Activated CD4-positive, alpha-beta T cell treated with anti-CD3 and anti-CD28 coated beads for 48 hours (primary cell): ENCODE data around the gene CLN5.
A peak's percentile ranks its signal among the peaks of the same experiment; 100 is the strongest.
"Not testable (repeated sequence)": the region's sequence is repeated elsewhere in the genome, so short reads cannot be mapped to it uniquely, and the experiment has no call there.

Experiments used
- DNase-seq: peaks from one replicate; pipeline ENCODE4 v3.0.0-alpha.2; 2020

CLN5 gene

DNA sequence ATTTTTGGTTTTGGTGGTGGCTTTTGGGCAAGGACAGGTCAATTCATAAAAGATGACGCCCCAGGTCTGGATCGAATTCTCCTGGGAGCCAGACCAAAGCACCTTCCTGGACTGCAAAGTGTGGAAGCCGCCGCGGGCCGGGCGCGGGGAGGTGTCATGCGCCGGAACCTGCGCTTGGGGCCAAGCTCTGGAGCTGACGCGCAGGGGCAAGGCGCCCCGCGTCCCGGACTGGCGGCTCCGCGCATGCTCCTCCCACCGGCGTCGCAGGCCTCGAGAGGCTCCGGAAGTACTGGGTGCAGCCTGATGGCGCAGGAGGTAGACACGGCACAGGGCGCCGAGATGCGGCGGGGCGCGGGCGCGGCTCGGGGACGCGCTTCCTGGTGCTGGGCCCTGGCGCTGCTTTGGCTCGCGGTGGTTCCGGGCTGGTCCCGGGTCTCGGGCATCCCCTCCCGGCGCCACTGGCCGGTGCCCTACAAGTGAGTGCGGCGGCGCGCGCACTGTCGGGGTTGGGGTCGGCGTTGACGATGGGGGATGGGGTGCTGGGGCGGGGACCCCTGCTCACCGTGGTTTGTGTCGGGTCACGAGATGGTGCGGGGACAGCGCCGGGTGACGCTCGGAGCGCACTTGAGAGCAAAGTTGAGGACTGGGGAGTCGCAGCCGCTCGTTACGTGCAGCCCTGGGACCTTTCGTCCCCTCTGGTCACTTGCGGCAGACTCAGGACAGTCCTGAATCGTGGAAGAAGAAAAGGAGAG, at the start of gene CLN5:
CLN5 (plus strand) TSS at position 286 of the 752 bp plus-strand sequence; CDS start at position 304, 18 bp downstream.
- peak; percentile 96 for DNase-seq

DNA sequence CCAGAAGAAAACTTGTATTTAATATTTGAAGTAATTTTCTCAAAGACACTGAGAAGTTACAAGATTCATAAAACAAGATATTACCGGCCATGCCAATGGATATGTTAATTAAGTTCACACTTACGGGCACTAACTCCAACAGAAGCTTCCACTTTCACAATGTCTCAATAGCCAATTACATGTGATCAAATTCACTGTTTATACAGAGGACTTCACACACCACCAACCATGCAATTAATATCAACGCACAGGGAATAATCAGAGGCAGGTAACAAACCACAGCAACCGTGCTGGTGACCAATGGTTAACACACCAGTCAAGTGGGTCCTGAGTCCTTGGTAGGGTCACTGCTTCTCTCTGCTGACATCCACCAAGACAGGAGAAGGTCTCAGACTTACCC, 49.5 kb upstream of the CLN5 start:
- DNase-seq, result no peak

GRCh38 chr13:76943646-76944045, 48.2 kb upstream of the CLN5 start:
- DNase-seq, result no peak

GRCh38 chr13:76944456-76944855, 47.4 kb upstream of the CLN5 start:
- no peak for DNase-seq

DNA sequence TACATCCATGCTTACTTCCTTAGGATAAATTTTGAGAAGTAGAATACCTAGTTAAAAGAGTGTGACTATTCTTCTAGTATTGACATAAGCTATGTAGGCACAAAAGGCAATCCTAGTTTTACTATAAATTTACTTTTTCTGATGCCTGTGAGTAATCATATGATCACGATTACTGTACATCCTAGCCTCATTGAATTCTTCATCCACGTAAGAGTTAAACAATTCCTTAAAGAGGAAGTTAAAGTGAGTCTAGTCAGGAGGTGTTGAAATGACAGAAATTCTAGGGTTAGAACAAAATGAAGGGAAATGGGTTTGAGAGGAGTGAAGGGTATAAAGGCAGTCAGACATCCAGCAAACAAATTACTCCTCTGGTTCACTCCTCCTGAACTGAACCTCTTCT, 43.7 kb upstream of the CLN5 start, which contains the start of gene ACOD1:
ACOD1 (plus strand) TSS at position 363 of the 400 bp plus-strand sequence. CDS start 48 bp downstream, outside the sequence.
- DNase-seq, result no peak

GRCh38 chr13:76950101-76950500, 41.8 kb upstream of the CLN5 start:
- no peak for DNase-seq

GRCh38 chr13:76953968-76954367, 37.9 kb upstream of the CLN5 start:
- DNase-seq, result no peak

- no peak for DNase-seq
Observed at GRCh38 chr13:76954538-76954937, 37.3 kb upstream of the CLN5 start.

DNA sequence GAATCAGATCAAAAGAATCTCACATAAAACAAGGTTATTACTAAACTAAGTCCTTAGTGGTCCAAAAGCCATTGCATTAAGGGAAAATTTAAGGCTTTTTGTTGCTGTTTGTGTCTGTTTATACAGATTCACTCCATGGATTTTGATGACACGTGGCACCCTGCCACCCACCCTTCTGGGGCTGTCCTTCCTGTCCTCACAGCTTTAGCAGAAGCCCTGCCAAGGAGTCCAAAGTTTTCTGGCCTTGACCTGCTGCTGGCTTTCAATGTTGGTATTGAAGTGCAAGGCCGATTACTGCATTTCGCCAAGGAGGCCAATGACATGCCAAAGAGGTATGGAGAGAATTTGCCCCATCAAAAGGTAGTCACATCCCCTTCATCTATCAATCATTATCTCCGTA, 36.7 kb upstream of the CLN5 start:
- DNase-seq, result no peak

GRCh38 chr13:76955661-76956060, 36.2 kb upstream of the CLN5 start:
- DNase-seq, result no peak

GRCh38 chr13:76958841-76959432, 32.9 kb upstream of the CLN5 start:
- no peak for DNase-seq

GRCh38 chr13:76959734-76960133, 32.1 kb upstream of the CLN5 start:
- not testable (repeated sequence) for DNase-seq

DNA sequence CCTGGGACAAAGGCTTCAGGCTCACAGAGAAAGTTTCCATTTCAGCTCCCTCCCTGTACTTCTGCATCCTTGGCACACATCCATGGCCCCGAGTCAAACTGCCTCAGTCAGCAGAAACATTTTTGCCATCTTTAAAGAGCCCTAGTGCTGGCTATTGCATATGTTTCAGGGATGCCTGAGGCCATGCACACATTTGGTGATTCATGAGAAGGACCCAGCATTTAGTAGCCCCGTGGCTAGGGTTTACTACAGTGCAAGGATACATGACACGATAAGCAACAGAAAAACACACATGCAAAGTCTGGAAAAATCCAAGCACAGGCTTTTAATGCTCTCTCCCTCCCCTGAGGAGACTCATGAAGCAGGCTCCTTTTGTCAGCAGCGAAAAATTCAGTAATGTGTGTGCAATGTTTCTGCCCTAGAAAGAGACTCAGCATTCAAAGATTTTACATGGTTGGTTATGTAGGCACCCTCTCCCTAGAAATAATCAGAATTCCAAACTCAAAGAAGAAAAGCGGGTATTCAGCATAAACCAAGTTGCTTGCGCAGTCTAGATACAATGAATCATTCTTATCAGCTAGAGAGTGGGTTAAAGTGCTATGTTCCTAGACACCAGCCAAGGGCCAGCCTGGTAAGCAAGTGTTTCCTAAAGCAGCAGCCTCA, 26.0 kb upstream of the CLN5 start:
- DNase-seq, result no peak

GRCh38 chr13:76967031-76967430, 24.9 kb upstream of the CLN5 start:
- no peak for DNase-seq

GRCh38 chr13:76968041-76968440, 23.8 kb upstream of the CLN5 start:
- DNase-seq, result no peak

- no peak for DNase-seq
Observed at GRCh38 chr13:76969488-76970365, 22.2 kb upstream of the CLN5 start.

DNA sequence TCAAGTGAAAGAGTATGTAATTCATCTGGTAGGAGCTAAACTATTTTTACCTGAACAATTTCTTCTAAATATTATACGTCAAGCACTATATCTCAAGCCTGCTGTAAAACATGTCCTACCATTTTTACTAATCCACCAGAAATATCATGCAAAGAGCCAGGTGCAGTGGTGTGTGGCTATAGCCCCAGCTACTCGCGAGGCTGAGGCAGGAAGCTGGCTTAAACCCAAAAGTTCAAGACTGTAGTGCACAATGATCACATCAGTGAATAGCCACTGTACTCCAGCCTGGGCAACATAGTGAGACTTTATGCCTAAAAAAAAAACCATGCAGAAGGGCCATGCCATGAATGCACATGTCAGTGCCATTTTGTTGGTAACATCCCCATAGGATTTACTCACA, 20.7 kb upstream of the CLN5 start:
- DNase-seq, result no peak

DNA sequence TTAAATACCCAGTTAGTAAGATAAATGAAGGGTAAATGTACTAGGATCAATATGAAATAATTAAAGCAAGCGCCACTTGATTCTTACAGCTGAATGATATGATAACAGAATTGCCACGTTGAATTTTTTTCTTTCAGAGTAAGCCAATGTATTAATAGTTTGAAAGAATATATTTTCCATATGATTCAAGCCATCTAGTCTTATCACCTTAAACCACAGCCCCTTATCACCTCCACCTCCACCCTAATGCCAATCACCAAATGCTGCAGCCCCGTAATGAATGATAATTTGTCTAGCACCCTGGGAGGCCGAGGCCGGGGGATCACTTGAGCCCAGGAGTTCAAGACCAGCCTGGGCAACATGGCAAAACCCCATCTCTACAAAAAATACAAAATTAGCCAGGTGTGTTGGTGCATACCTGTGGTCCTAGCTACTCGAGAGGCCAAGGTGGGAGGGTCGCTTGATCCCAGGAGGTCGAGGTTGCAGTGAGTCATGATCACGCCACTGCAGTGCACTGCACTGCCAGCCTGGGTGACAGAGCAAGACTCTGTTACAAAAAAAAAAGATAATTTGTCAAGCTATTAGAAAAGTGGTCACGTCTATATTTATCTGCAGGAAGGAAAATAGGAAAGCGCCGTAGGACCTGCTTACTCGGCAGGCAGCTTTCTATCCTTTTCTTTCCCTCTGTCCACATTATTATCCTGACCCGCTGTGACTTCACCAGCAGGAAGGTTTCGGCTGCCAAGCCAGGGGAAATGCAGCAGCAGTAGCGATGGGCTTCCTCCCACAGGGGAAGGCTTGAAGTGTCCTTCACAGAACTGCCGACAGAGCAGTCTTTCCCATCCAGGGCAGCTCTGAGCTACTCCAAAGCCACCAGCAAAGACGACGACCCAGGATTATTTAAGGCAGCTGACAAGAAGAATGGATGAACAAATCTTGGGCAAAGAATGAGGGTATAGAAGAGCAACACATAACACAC, 19.7 kb upstream of the CLN5 start:
- no peak for DNase-seq

DNA sequence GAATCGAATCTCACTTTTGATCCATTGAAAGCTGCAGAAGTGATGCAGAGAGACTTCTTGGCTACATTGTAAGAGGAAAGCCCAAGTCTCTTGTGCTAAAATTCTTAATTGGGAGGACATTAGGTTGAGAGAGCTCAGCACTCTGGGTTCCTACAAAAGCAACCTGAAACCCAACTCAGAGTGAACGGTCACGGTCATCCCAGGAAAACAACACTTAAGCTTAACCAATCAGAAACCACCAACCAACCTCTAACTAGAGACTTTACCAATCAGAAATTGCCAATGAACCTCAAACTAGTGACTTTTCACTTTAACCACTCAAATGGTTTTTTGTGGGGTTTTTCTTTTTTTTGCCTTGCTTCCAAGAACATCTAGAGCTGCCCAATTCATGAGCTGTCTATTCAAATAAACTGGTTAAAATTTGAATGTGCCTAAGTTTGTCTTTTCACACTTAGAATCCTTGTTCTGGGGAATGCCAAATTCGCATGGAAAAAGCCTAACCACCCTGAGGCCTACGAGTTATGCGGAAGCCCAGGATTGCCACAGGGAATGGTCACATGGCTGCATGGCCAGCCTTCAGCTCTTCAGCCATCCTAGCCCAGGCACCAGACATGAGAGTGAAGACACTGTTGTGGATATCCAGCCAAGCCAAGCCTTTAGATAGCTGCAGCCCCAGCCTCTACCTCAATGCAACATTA, 17.8 kb upstream of the CLN5 start:
- no peak for DNase-seq

DNA sequence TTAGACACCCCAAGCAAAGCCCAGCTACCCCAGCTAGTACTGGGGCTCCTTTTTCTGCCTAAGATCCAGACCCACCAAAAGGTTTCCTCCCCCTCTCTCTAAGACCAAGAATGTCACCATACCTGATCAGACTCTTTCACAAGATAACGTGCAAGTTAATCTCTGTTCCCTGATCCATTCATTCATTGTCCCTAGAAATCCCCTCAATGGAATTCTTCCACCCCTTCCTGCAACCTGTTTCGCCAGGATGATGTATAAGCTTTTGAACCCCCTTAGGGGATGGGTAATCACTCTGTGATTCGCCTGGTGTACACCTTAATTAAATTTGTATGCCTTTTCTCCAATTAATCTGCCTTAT, 17.3 kb upstream of the CLN5 start:
- DNase-seq, result no peak

DNA sequence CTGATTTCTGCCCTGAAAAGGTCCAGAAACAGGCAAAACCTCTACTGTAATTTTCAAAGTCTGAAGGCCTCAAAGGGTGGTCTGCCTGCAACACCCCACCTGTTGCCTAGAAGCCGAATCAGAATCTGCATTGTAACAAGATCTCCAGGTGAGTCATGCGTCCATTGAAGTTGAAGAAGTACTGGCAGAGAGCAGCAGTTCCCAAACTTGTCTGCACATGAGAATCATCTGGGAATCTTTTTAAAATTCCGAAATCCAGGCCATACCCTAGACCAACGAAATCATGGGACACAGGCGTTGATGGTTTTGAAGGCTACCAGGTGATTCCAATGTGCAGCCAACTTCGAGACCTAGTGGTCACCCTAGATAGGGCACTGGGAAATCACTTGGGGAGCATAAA, 16.0 kb upstream of the CLN5 start:
- no peak for DNase-seq
